ENCODE data around the gene PRODH2. TPM values are rescaled to one million over a fixed set of nuclear protein-coding genes. Genes with fewer than 3 reads are reported as not detected.

PRODH2 gene
- total RNA-seq, 1 experiment from 2014 or later: not detected

DNA sequence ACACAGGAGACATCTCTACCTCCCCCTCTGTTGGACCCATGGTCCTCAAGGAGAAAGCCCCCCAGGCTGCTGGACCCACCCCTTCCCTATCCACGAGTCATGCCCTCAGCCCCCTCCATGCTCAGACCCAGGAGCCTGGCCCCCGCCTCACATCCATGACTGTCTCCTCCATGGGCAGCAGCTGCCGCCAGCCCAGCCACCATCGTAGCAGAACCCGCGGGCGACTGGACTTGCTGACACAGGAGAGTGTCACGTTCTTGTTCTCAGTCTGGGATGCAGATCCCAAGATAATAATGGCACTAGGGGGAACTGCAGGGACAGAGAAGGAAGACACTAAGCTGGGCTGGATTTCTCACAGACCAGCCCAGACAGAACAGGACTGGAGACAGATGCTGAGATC is 35.8 kb upstream of the PRODH2 start:
- no peaks in the 10 kb centered on the region for H3K36me3 ChIP-seq (ENCODE audit: insufficient read depth, low read length, poor library complexity, severe bottlenecking)
- H3K27me3 ChIP-seq (replicated peaks; ENCODE audit: insufficient read depth, low read depth, low read length, poor library complexity): peaks cover 57% of the 10 kb centered on the region
- intact Hi-C loops (cut with micrococcal nuclease; ENCODE audit: unreplicated experiment): no loop called here
- H3K4me1 ChIP-seq (ENCODE audit: insufficient read depth, low read length, poor library complexity, severe bottlenecking): no peaks in the 10 kb centered on the region
- TF ChIP-seq EZH2 (IDR thresholded peaks at IDR 0.05; ENCODE audit: borderline replicate concordance, low read depth, low read length, poor library complexity, severe bottlenecking): no peak
- ChIA-PET CTCF (no interaction called here), POLR2A (ENCODE audit: low non-redundant PET) (no interaction called here)
- no peak overlapping the region for H3K27ac ChIP-seq (ENCODE audit: low read depth, low read length, poor library complexity, severe bottlenecking)
- H3K4me3 ChIP-seq (ENCODE audit: low read depth, low read length, poor library complexity, severe bottlenecking): no peak overlapping the region
- DNase-seq (ENCODE audit: low spot score): no peak
- BruUV-seq (replicated peaks): no TSS peak
- H3K9me3 ChIP-seq (ENCODE audit: low read depth, low read length, poor library complexity, severe bottlenecking): no peaks in the 10 kb centered on the region

DNA sequence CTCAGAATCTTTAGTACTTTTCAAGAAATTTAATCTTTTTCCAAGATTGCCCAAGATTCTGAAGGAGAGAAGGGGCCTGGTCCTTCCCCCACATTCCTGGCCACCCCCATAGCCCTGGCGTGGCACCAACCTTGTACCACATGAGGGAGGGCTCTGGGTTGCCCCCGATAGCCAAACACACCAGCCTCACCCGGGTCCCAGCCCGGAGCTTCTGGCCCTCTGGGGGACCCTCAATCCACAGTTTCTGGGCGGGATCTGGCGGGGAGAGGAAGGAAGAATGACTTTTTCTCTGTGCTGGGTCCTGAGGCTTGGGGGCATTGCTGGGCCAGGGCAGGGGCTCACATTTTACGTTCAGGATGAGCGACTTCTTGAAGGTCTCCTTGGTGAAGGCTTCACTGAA is 35.3 kb upstream of the PRODH2 start:
- POLR2A ChIA-PET (ENCODE audit: low non-redundant PET): no interaction called here
- H3K27me3 ChIP-seq (replicated peaks; ENCODE audit: insufficient read depth, low read depth, low read length, poor library complexity): peaks cover 63% of the 10 kb centered on the region
- no peaks in the 10 kb centered on the region for H3K9me3 ChIP-seq (ENCODE audit: low read depth, low read length, poor library complexity, severe bottlenecking)
- H3K4me3 ChIP-seq (ENCODE audit: low read depth, low read length, poor library complexity, severe bottlenecking): no peak overlapping the region
- CTCF ChIA-PET: no interaction called here
- no peak for DNase-seq (ENCODE audit: low spot score)
- no peaks in the 10 kb centered on the region for H3K36me3 ChIP-seq (ENCODE audit: insufficient read depth, low read length, poor library complexity, severe bottlenecking)
- no TSS peak for BruUV-seq (replicated peaks)
- intact Hi-C loops (cut with micrococcal nuclease; ENCODE audit: unreplicated experiment): no loop called here
- H3K27ac ChIP-seq (ENCODE audit: low read depth, low read length, poor library complexity, severe bottlenecking): no peak overlapping the region
- TF ChIP-seq EZH2 (IDR thresholded peaks at IDR 0.05; ENCODE audit: borderline replicate concordance, low read depth, low read length, poor library complexity, severe bottlenecking): no peak
- TF ChIP-seq CTCF (conservative IDR thresholded peaks at IDR 0.05; ENCODE audit: low read depth, low read length): no peak
- no peaks in the 10 kb centered on the region for H3K4me1 ChIP-seq (ENCODE audit: insufficient read depth, low read length, poor library complexity, severe bottlenecking)

DNA sequence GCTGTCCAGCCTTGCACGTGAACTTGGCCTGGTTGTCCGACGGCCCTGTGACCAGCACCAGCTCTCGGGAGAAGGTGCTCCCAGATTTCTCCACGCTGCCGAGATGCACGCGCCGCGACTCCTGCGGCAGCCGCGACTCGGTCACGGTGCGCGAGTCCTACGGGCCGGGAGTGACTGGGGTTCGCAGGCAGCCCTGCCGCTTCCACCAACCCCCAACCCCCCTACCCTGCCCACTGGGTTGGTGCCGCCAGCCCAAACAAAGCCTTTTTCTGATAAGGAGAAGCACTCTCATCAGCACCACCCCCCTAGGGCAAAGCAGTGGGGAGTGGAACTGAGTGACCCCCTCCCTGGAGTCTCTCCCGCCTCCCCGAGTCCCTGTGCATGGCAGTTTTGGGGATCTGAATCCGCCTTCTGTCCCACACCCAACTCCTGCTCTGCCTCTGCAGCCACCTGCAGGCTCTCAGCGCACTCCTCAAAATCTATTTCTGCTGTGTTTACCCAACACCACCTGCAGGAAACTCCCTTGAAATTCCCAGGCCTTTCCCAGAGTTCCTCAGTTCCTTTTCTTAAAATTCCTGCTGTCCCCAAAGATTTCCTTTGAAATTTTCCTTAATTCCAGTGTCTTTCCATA is 33.5 kb upstream of the PRODH2 start:
- no peaks in the 10 kb centered on the region for H3K9me3 ChIP-seq (ENCODE audit: low read depth, low read length, poor library complexity, severe bottlenecking)
- BruUV-seq (replicated peaks): no TSS peak
- H3K4me3 ChIP-seq (ENCODE audit: low read depth, low read length, poor library complexity, severe bottlenecking): no peak overlapping the region
- ChIA-PET CTCF (no interaction called here), POLR2A (ENCODE audit: low non-redundant PET) (no interaction called here)
- H3K36me3 ChIP-seq (ENCODE audit: insufficient read depth, low read length, poor library complexity, severe bottlenecking): no peaks in the 10 kb centered on the region
- peaks cover 68% of the 10 kb centered on the region for H3K27me3 ChIP-seq (replicated peaks; ENCODE audit: insufficient read depth, low read depth, low read length, poor library complexity)
- no peaks in the 10 kb centered on the region for H3K4me1 ChIP-seq (ENCODE audit: insufficient read depth, low read length, poor library complexity, severe bottlenecking)
- intact Hi-C loops (cut with micrococcal nuclease; ENCODE audit: unreplicated experiment): no loop called here
- DNase-seq (ENCODE audit: low spot score): no peak
- TF ChIP-seq CTCF (conservative IDR thresholded peaks at IDR 0.05; ENCODE audit: low read depth, low read length) (no peak), EZH2 (IDR thresholded peaks at IDR 0.05; ENCODE audit: borderline replicate concordance, low read depth, low read length, poor library complexity, severe bottlenecking) (no peak)
- no peak overlapping the region for H3K27ac ChIP-seq (ENCODE audit: low read depth, low read length, poor library complexity, severe bottlenecking)
